GM20000 (cell line): ENCODE data around the gene EIF4H.

Experiments used
- DNase-seq: peaks from one replicate; pipeline ENCODE4 v3.0.0; 2012; ENCODE audit warnings: low spot score
- CTCF ChIP-seq: IDR thresholded peaks from 2 replicates; pipeline ENCODE4 v1.5.1; 2012; ENCODE audit warnings: mild to moderate bottlenecking, control low read depth; ENCODE audit errors: extremely low read depth, missing control alignments

Gene EIF4H

GRCh38 chr7:74175340-74175739 is 1.2 kb downstream of the EIF4H start:
- no peak for TF ChIP-seq CTCF
- DNase-seq, result no peak

GRCh38 chr7:74176555-74176954 is 2.4 kb downstream of the EIF4H start:
- no peak for TF ChIP-seq CTCF
- no peak for DNase-seq

GRCh38 chr7:74178632-74179031 is 4.5 kb downstream of the EIF4H start:
- TF ChIP-seq CTCF, result no peak

GRCh38 chr7:74179935-74180604 is 5.9 kb downstream of the EIF4H start:
- TF ChIP-seq CTCF, result no peak
- DNase-seq, result no peak

More at GRCh38 chr7:74178632-74179031, 4.5 kb downstream of the EIF4H start:
- DNase-seq, result no peak

GRCh38 chr7:74180866-74181265 is 6.7 kb downstream of the EIF4H start:
- no peak for TF ChIP-seq CTCF
- no peak for DNase-seq

GRCh38 chr7:74181821-74182220 is 7.7 kb downstream of the EIF4H start:
- no peak for TF ChIP-seq CTCF
- no peak for DNase-seq

- TF ChIP-seq CTCF, result no peak
- no peak for DNase-seq
Observed at GRCh38 chr7:74182453-74183090, 8.4 kb downstream of the EIF4H start.
